Measurements from ENCODE around the gene EDRF1.

- TF ChIP-seq EZH2phosphoT487 (IDR thresholded peaks at IDR 0.05; ENCODE audit: insufficient read depth, low read depth): no peak
- TF ChIP-seq EZH2 (IDR thresholded peaks at IDR 0.05; ENCODE audit: insufficient read depth, poor library complexity, severe bottlenecking): no peak
Observed at GRCh38 chr10:125762692-125763648, 43.5 kb downstream of the EDRF1 start.

All from GM23248 (cell line).